ENCODE data around the gene WAPL.

DNA sequence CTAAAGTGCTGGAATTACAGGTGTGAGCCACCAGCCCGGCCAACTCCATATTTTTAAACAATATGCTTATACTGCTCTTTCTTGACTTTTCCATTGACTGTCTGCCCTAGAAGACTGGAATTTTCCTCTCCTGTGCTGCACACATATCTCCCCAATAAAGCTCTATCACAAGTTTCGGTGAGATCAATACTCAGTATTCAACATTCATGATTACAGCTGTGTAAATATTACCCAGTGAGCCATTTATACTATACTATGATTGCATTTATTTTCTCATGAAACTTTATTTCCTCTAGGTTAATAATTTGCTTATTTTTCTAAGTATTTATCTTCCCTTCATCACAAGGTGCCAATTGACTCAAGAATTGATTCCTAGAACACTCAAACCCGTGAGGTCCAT lies 106.5 kb downstream of the WAPL start:
- no peak for TF ChIP-seq POLR2A (IDR thresholded peaks at IDR 0.05; ENCODE audit: low read depth, low read length)
- no peak for TF ChIP-seq TAF1 (IDR thresholded peaks at IDR 0.05; ENCODE audit: borderline replicate concordance, low read depth, low read length)
- no peak for TF ChIP-seq POLR2AphosphoS5 (IDR thresholded peaks at IDR 0.05; ENCODE audit: low read depth, low read length)

Data from GM12892 (cell line).